ENCODE measurements around the gene FSCB.

FSCB gene

DNA sequence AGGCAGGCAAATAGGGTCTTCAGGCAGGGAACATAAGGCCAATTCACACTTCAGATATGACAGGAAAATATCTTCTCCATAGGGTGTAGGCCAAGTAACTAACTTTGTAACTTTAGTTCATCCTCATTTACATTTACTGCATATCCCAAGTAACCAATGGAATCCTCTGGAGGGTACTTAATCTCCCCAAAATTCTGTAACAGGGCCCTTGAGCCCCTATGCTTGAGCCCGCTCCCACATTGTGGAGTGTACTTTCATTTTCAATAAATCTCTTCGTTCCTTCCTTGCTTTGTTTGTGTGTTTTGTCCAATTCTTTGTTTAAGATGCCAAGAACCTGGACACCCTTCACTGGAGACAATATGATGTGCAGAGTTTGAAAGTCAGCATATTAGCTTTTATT, 45.3 kb downstream of the FSCB start:
- H3K36me3 ChIP-seq (ENCODE audit: control insufficient read depth in 1 of 2, insufficient read depth in 2 of 2, low read depth in 1 of 2, low read length in 2 of 2), result no peaks in the 10 kb centered on the region
- H3K4ac ChIP-seq (ENCODE audit: low read depth in 1 of 2, low read length in 2 of 2), result no peak overlapping the region
- H3K14ac ChIP-seq (ENCODE audit: low read length in 2 of 2), result no peak overlapping the region
- no peak for DNase-seq
- H3K9ac ChIP-seq (ENCODE audit: low read length), result no peak overlapping the region
- H3K4me2 ChIP-seq (ENCODE audit: low read length, poor library complexity, severe bottlenecking), result no peak overlapping the region
- H2AFZ ChIP-seq (ENCODE audit: low read depth, low read length), result no peak overlapping the region
- H3K27ac ChIP-seq (ENCODE audit: low read length, poor library complexity, severe bottlenecking), result no peak overlapping the region
- 81% methylated on average over 2 of the region's 2 CpGs for WGBS
- no peak overlapping the region for H3K4me3 ChIP-seq (ENCODE audit: insufficient read depth in 1 of 2, low read depth in 1 of 2, low read length in 2 of 2)
- no peak overlapping the region for H2BK12ac ChIP-seq (ENCODE audit: low read length in 2 of 2)
- H2AK5ac ChIP-seq (ENCODE audit: low read length, severe bottlenecking), result no peak overlapping the region
- H3K9me3 ChIP-seq (ENCODE audit: control insufficient read depth, low read length), result peaks cover 8% of the 10 kb centered on the region
- no peak overlapping the region for H2BK15ac ChIP-seq (ENCODE audit: low read depth, poor library complexity, severe bottlenecking)
- H4K8ac ChIP-seq (ENCODE audit: low read length), result no peak overlapping the region
- H3K4me1 ChIP-seq (ENCODE audit: control insufficient read depth, insufficient read depth, low read depth, low read length), result peaks cover 3% of the 10 kb centered on the region
- no peak overlapping the region for H3K18ac ChIP-seq (ENCODE audit: low read depth in 1 of 2, low read length in 2 of 2)
- H3K23ac ChIP-seq (ENCODE audit: low read length in 2 of 2), result no peak overlapping the region
- H3K79me1 ChIP-seq (replicated peaks; ENCODE audit: low read length, poor library complexity, severe bottlenecking), result no peaks in the 10 kb centered on the region
- no peaks in the 10 kb centered on the region for H3K27me3 ChIP-seq (ENCODE audit: control insufficient read depth in 1 of 2, insufficient read depth in 1 of 2, low read length in 2 of 2)
- no peak overlapping the region for H4K91ac ChIP-seq (ENCODE audit: low read length)
- H2BK5ac ChIP-seq (ENCODE audit: low read depth, low read length, poor library complexity, severe bottlenecking), result no peak overlapping the region
- H2BK120ac ChIP-seq (ENCODE audit: low read depth, low read length), result no peak overlapping the region
